K562 (cell line): ENCODE measurements around the gene COL8A2. TPM values are rescaled to one million over a fixed set of nuclear protein-coding genes. Genes with fewer than 3 reads are reported as not detected.

ENCODE experiments used
- ATAC-seq: fragments of 200-7000 bp; cut with Tn5 transposase; 3 replicates; pipeline ENCODE4 v1.9.1; 2020; ENCODE audit warnings: moderate library complexity
- BruUV-seq: library from RNA; stranded (reverse); fragments of 400-500 nt; replicated peaks from 2 replicates; lab custom pipeline; 2021; lab: Mats Ljungman, UMichigan
- CTCF ChIA-PET: fragments of 300-600 bp; formaldehyde crosslinking; extraction: SDS; loops from one replicate; lab custom pipeline; 2021; ENCODE audit warnings: low intra/inter-chr PET ratio; lab: Yijun Ruan, JAX
- POLR2A ChIA-PET: fragments of 300-600, 350-650 bp; sonication (Branson Sonifier 250); formaldehyde crosslinking; extraction: SDS; loops from one replicate; lab custom pipeline; 2021; ENCODE audit warnings: antibody characterized with exemption, inconsistent platforms; lab: Yijun Ruan, JAX
- DNase-seq, 4 experiments: peaks; one replicate each; pipeline versions ENCODE4 v3.0.0 to v3.0.0-alpha.2; 2011 to 2018; ENCODE audit warnings: low spot score in 3 of 4, mixed read lengths in 3 of 4; ENCODE audit errors: extremely low read depth in 1 of 4
- FAIRE-seq: peaks from 2 replicates; lab custom pipeline; 2011; peaks lifted over from hg19 to GRCh38; lab: Jason Lieb, UNC
- H2AFZ ChIP-seq: 2 replicates; pipeline ENCODE4 v1.6.0; 2011; ENCODE audit warnings: low read depth, low read length, control low read depth, inconsistent platforms
- H3K27ac ChIP-seq: fragments of 200-600 bp; 3 replicates; pipeline ENCODE4 v1.8.0; 2011; ENCODE audit warnings: low read depth, mild to moderate bottlenecking, control low read depth, inconsistent platforms, low read length, moderate library complexity, mixed read lengths; ENCODE audit errors: extremely low read depth
- H3K27me3 ChIP-seq, 2 experiments: fragments of 300-600 bp in 1 of 2; 2 replicates in 1 of 2; 3 replicates in 1 of 2; pipeline versions ENCODE4 v1.6.0 to v1.8.0; 2011; ENCODE audit warnings: inconsistent platforms in 2 of 2, low read length in 2 of 2, mild to moderate bottlenecking in 1 of 2, mixed read lengths in 1 of 2, moderate library complexity in 1 of 2; ENCODE audit not compliant: control insufficient read depth in 2 of 2, insufficient read depth in 2 of 2
- H3K36me3 ChIP-seq: fragments of 300-600 bp; 3 replicates; pipeline ENCODE4 v1.8.0; 2011; ENCODE audit warnings: mild to moderate bottlenecking, low read length, inconsistent platforms; ENCODE audit not compliant: control insufficient read depth, insufficient read depth
- H3K4me1 ChIP-seq, 2 experiments: fragments of 200-600 bp in 1 of 2; replicated peaks in 1 of 2; 2 replicates in 1 of 2; 3 replicates in 1 of 2; pipeline versions ENCODE4 v1.5.1 to v1.8.0; 2011; ENCODE audit warnings: inconsistent platforms in 2 of 2, low read length in 2 of 2, mild to moderate bottlenecking in 1 of 2, mixed read lengths in 1 of 2, moderate library complexity in 1 of 2; ENCODE audit not compliant: control insufficient read depth in 2 of 2, insufficient read depth in 2 of 2
- H3K4me2 ChIP-seq: 2 replicates; pipeline ENCODE4 v1.6.1; 2011; ENCODE audit warnings: low read length, control low read depth, inconsistent platforms, mixed read lengths; ENCODE audit not compliant: insufficient read depth
- H3K4me3 ChIP-seq: fragments of 200-600 bp; sonication (generic), shearing (Covaris generic); 2 replicates; pipeline ENCODE4 v1.5.1; 2016; ENCODE audit warnings: control low read depth, inconsistent platforms
- H3K79me2 ChIP-seq: fragments of 200-600 bp; 3 replicates; pipeline ENCODE4 v1.8.0; 2011; ENCODE audit warnings: low read length, inconsistent platforms; ENCODE audit not compliant: control insufficient read depth, insufficient read depth
- H3K9ac ChIP-seq, 2 experiments: 2 replicates each; pipeline versions ENCODE4 v1.6.0 to v1.6.1; 2011; ENCODE audit warnings: low read depth in 2 of 2, low read length in 2 of 2, control low read depth in 1 of 2, inconsistent platforms in 1 of 2, mild to moderate bottlenecking in 1 of 2, mixed read lengths in 1 of 2; ENCODE audit not compliant: insufficient read depth in 1 of 2
- H3K9me1 ChIP-seq: one replicate; pipeline ENCODE4 v1.6.0; 2011; ENCODE audit warnings: inconsistent platforms, mild to moderate bottlenecking, low read length, moderate library complexity; ENCODE audit not compliant: control insufficient read depth, insufficient read depth
- H3K9me3 ChIP-seq: replicated peaks from 2 replicates; pipeline ENCODE4 v1.5.1; 2011; ENCODE audit warnings: low read depth, low read length, inconsistent platforms; ENCODE audit not compliant: control insufficient read depth, insufficient read depth
- H4K20me1 ChIP-seq: replicated peaks from 2 replicates; pipeline ENCODE4 v1.6.1; 2011; ENCODE audit warnings: low read length, inconsistent platforms, mixed read lengths; ENCODE audit not compliant: control insufficient read depth, insufficient read depth
- PATZ1 ChIP-seq: fragments of 250-450 bp; sonication (Bioruptor Pico); IDR thresholded peaks from 2 replicates; pipeline ENCODE4 v1.5.0; 2020; ENCODE audit warnings: mild to moderate bottlenecking, borderline replicate concordance
- PCBP1 ChIP-seq: fragments of 200-400 bp; formaldehyde crosslinking; IDR thresholded peaks from 2 replicates; pipeline ENCODE4 v1.6.1; 2018; ENCODE audit warnings: mild to moderate bottlenecking, low read depth, low read length; ENCODE audit not compliant: poor library complexity, severe bottlenecking
- ZNF398 ChIP-seq: fragments of 250-450 bp; sonication (Bioruptor Pico); IDR thresholded peaks from 2 replicates; pipeline ENCODE4 v1.8.0; 2021; ENCODE audit warnings: moderate library complexity, mild to moderate bottlenecking, inconsistent platforms
- WGBS: fragments of 100-300 bp; shearing (Covaris generic); methylation state at CpG from one replicate; pipeline ENCODE4 v1.1.6; 2016; ENCODE audit warnings: low coverage, mixed read lengths; ENCODE audit not compliant: insufficient coverage; ENCODE audit errors: missing lambda C conversion rate; 5-methylcytosine and 5-hydroxymethylcytosine counted together
- in situ Hi-C: fragments of 300-500 bp; cut with MboI; formaldehyde crosslinking; loops from 4 replicates; pipeline ENCODE4 v1.15.0; 2018; ENCODE audit warnings: inconsistent platforms, mixed read lengths
- intact Hi-C: fragments of 100-400 bp; cut with micrococcal nuclease; formaldehyde crosslinking; loops from 2 replicates; pipeline ENCODE4 v1.14.2; 2022
- polyA plus RNA-seq, 8 experiments: library from polyadenylated mRNA; depleted of rRNA in 4 of 8; stranded (reverse) in 5 of 8; unstranded in 3 of 8; fragments of >200 nt; fragmentation: Nextera tagmentation in 2 of 8; fragmentation: Illumina TruSeq in 1 of 8; extraction: Ambion mirVana in 2 of 8; extraction: Trizol in 1 of 8; gene quantifications; 2 replicates each; pipeline versions ENCODE4 v1.2.1 to v1.2.3, GENCODE V29; 2011 to 2014; ENCODE audit warnings: inconsistent platforms in 1 of 8, missing spikeins in 1 of 8
- total RNA-seq, 7 experiments: library from RNA; depleted of rRNA in 6 of 7; stranded (reverse); fragments of >200 nt in 6 of 7; fragmentation: Illumina TruSeq in 2 of 7; extraction: Trizol in 2 of 7; gene quantifications; 2 replicates each; pipeline versions ENCODE4 v1.2.1 to v1.2.3, GENCODE V29; 2011 to 2021; ENCODE audit warnings: low replicate concordance in 1 of 7

The COL8A2 gene
- total and polyA plus RNA-seq, 9 of the 15 experiments (the other 6 are each of a cell fraction or from before 2014, with no cell fraction given), result 0.03 to 0.14 (median 0.04) TPM; not detected in 5

GRCh38 chr1:36098650-36099365 lies 26.2 kb downstream of the COL8A2 start:
- Histone ChIP-seq H3K9ac (peak overlapping the region in 1 of 2 experiments; percentile 6; a peak in 1 of 4 replicates), H3K4me3 (no peak overlapping the region), H3K9me3 (no peaks in the 10 kb centered on the region), H3K27ac (no peak overlapping the region), H2AFZ (no peak overlapping the region), H3K4me1 (peaks cover 0 to 36% of the 10 kb centered on the region in 2 experiments; a peak in 3 of 5 replicates), H3K79me2 (no peaks in the 10 kb centered on the region), H3K9me1 (peaks cover 4% of the 10 kb centered on the region), H3K36me3 (peaks cover 24% of the 10 kb centered on the region; the same call in 2 of the 3 replicates), H3K4me2 (no peak overlapping the region), H4K20me1 (no peaks in the 10 kb centered on the region), H3K27me3 (no peaks in the 10 kb centered on the region)
- FAIRE-seq, result no peak
- TF ChIP-seq PCBP1 (peak; percentile 25), ZNF398 (CRISPR knock-in tag) (no peak), PATZ1 (no peak)
- no peak for ATAC-seq
- BruUV-seq, result no TSS peak
- ChIA-PET POLR2A (interaction anchor here (0.6 to 0.7 kb wide), 2 partner anchors 43 to 89 kb away, joined by 3 read pairs; no protein-coding TSS in a partner anchor), CTCF (interaction anchor here (0.6 to 5.7 kb wide), 16 partner anchors 9 to 955 kb away, joined by 3 to 116 read pairs (median 6); partner anchors contain the start of genes ADPRS, MAP7D1 and TRAPPC3)
- in situ Hi-C loops (no loop called here), intact Hi-C loops (no loop called here)
- 57% methylated on average over 12 of the region's 13 CpGs for WGBS
- no peak for DNase-seq
